GM18498 (cell line): Measurements from ENCODE around the gene CSTB.
A peak's percentile ranks its signal among the peaks of the same experiment; 100 is the strongest.

Experiments used
- ATAC-seq: cut with Tn5 transposase; IDR thresholded peaks from one replicate; pipeline ENCODE4 v1.9.1; 2021; ENCODE audit warnings: mild to moderate bottlenecking, moderate library complexity; ENCODE audit not compliant: unreplicated experiment

Gene CSTB

GRCh38 chr21:43811262-43812105 is 35.4 kb upstream of the CSTB start:
- no peak for ATAC-seq

- ATAC-seq = peak; percentile 62
Measured at GRCh38 chr21:43810505-43811261, 34.6 kb upstream of the CSTB start.

GRCh38 chr21:43809853-43810504 is 33.9 kb upstream of the CSTB start:
- ATAC-seq = no peak

- no peak for ATAC-seq
Measured at GRCh38 chr21:43809346-43809799, 33.3 kb upstream of the CSTB start.

- no peak for ATAC-seq
Measured at GRCh38 chr21:43808832-43809251, 32.7 kb upstream of the CSTB start.

- ATAC-seq = no peak
Measured at GRCh38 chr21:43808367-43808766, 32.3 kb upstream of the CSTB start.

- ATAC-seq = no peak
Measured at GRCh38 chr21:43806017-43806710, 30.1 kb upstream of the CSTB start.

GRCh38 chr21:43805275-43805800 is 29.2 kb upstream of the CSTB start:
- ATAC-seq = peak; percentile 86

- ATAC-seq = no peak
Measured at GRCh38 chr21:43803558-43804300, 27.6 kb upstream of the CSTB start.

- no peak for ATAC-seq
Measured at GRCh38 chr21:43802713-43803313, 26.7 kb upstream of the CSTB start.

- no peak for ATAC-seq
Measured at GRCh38 chr21:43801006-43801783, 25.1 kb upstream of the CSTB start.

- no peak for ATAC-seq
Measured at GRCh38 chr21:43800566-43800965, 24.5 kb upstream of the CSTB start.

- no peak for ATAC-seq
Measured at GRCh38 chr21:43800124-43800523, 24.0 kb upstream of the CSTB start.

- ATAC-seq = no peak
Measured at GRCh38 chr21:43799301-43799840, 23.3 kb upstream of the CSTB start.

- no peak for ATAC-seq
Measured at GRCh38 chr21:43797925-43798715, 22.0 kb upstream of the CSTB start.

- ATAC-seq = no peak
Measured at GRCh38 chr21:43797415-43797814, 21.3 kb upstream of the CSTB start.

- no peak for ATAC-seq
Measured at GRCh38 chr21:43794857-43795256, 18.7 kb upstream of the CSTB start.

GRCh38 chr21:43794311-43794710 is 18.2 kb upstream of the CSTB start:
- no peak for ATAC-seq
